GM12801 (cell line): ENCODE results near the gene UNKL.

ENCODE experiments used
- TF ChIP-seq, protein P1 (sequence below): IDR thresholded peaks from one replicate; pipeline ENCODE4 v1.5.1; 2011; ENCODE audit warnings: control low read depth; ENCODE audit not compliant: insufficient read length; ENCODE audit errors: extremely low read depth

UNKL gene

DNA sequence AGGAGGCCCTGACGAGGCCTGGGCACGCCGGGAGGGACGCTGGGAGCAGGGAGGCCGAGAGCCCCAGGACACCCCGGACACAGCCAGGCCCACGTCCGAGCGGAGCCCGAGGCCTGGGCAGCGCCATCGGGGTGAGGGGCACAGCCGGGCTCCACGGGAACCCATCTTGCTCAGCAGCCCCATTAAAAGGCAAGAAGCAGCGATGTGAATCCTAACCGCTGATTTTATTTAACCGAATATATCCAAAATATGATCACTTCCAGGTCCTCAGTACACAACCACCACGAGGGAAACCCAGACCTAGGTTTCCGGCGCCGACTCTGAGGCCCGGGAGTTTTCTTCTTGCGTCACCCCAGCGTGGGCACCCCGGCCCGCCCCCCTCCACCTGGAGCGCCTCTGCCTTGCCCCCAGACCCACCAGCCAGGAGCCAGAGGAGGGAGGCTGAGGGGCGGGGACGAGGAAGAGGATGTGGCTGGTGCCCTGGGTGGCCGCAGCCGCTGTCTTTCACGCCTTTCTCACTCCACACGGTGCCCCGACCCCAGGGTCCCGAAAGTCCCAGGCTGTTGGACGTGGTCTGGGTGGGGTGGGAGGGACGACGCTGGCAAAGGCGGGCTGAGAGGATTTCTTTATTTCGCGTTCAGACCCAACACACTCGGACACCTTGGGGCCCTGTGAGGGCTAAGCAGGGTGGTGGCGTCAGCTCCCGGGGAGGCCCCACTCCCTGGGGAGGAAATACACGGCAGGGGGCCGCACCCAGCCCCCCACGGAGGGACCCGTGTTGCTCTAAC lies 30.4 kb upstream of the UNKL start:
- TF ChIP-seq, protein P1, sequence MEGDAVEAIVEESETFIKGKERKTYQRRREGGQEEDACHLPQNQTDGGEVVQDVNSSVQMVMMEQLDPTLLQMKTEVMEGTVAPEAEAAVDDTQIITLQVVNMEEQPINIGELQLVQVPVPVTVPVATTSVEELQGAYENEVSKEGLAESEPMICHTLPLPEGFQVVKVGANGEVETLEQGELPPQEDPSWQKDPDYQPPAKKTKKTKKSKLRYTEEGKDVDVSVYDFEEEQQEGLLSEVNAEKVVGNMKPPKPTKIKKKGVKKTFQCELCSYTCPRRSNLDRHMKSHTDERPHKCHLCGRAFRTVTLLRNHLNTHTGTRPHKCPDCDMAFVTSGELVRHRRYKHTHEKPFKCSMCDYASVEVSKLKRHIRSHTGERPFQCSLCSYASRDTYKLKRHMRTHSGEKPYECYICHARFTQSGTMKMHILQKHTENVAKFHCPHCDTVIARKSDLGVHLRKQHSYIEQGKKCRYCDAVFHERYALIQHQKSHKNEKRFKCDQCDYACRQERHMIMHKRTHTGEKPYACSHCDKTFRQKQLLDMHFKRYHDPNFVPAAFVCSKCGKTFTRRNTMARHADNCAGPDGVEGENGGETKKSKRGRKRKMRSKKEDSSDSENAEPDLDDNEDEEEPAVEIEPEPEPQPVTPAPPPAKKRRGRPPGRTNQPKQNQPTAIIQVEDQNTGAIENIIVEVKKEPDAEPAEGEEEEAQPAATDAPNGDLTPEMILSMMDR, result no peak

- TF ChIP-seq, protein P1, result no peak
These were observed 29.7 kb upstream of the UNKL start, which contains the start of gene CCDC154 for GRCh38 chr16:1443980-1444729. Gene CCDC154, minus strand, starts transcription at chr16:1444556. Its CDS starts 234 bp downstream, at chr16:1444322.

GRCh38 chr16:1443403-1443973 lies 29.0 kb upstream of the UNKL start:
- TF ChIP-seq, protein P1, result no peak

DNA sequence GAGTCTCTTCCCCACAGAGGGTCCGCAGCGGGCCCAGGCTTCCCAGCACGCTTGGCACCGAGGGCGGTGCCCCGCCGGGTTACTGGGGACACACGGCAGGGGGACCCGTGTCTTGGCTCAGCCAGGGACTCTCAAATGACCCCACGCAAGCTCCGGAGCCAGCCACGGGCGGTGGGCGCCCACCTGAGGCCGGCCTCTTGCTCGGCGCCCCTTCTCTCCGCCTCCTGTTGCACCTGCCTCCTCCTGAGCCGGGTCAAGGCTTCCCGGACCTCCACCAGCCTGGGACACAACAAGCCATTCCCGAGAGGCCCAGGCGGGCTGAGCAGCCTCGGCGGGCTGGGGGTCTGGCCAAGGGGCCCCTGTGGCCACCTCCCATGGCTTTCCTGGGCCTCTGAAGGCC lies 28.2 kb upstream of the UNKL start:
- TF ChIP-seq, protein P1, result no peak

DNA sequence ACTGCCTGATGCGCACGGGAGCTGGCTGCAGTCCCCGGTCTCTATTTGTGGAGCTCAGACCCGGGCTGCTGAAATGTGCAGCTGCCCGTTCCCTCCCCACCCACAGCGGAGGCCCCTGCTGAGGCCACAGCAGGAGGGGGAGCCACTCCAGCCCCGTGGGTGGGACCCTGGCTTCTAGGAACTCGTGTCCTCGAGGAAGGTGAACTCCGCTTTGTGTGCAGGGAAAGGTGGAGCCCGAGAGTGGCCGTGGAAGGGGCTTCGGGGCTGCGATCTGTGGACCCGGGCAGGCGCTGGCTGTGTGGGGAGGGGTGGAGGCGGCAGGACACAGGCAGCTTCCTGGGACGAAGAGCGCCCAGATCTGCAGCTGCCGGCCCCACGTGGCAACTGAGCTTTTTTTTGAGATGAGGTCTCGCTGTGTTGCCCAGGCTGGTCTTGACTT lies 26.9 kb upstream of the UNKL start:
- TF ChIP-seq, protein P1, result no peak

GRCh38 chr16:1439058-1439698 lies 24.7 kb upstream of the UNKL start:
- TF ChIP-seq, protein P1, result no peak
